ENCODE results near the gene PCBD2. TPM values are rescaled to one million over a fixed set of nuclear protein-coding genes. Genes with fewer than 3 reads are reported as not detected.
"Not testable (repeated sequence)": the region's sequence is repeated elsewhere in the genome, so short reads cannot be mapped to it uniquely, and the experiment has no call there.

The PCBD2 gene
- total and polyA plus RNA-seq, 8 donors = 5.0 to 9.1 (median 7.3) TPM

GRCh38 chr5:134879456-134879855, 25.5 kb upstream of the PCBD2 start:
- ATAC-seq (no peak), FAIRE-seq (no peak), DNase-seq (no peak)
- no peak for TF ChIP-seq CTCF (IDR thresholded peaks at IDR 0.05)
- H3K4me1 ChIP-seq = peaks cover 0 to 7% (median 6%) of the 10 kb centered on the region in 3 donors
- intact Hi-C loops (cut with DNase I) = no loop called here
- H3K27me3 ChIP-seq = no peaks in the 10 kb centered on the region
- WGBS, 2 donors = 70 to 75% methylated on average over 3 of the region's 3 CpGs
- no peak overlapping the region for H3K27ac ChIP-seq
- no peaks in the 10 kb centered on the region for H3K9me3 ChIP-seq
- no peak overlapping the region for H3K4me3 ChIP-seq
- no peaks in the 10 kb centered on the region for H3K36me3 ChIP-seq

DNA sequence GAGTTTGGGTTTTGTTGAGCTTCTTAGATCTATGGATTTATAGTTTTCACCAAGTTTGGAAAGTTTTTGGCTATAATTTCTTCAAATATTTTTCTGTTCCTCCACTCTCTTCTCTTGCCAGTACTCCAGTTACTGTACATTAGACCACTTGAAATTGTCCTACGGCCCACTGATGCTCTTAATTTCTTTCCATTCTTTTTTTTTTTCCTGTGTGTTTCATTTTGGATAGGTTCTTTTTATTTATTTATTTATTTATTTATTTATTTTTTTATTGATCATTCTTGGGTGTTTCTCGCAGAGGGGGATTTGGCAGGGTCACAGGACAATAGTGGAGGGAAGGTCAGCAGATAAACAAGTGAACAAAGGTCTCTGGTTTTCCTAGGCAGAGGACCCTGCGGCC, 24.0 kb upstream of the PCBD2 start:
- H3K27ac ChIP-seq; H3K9me3 ChIP-seq; H3K36me3 ChIP-seq; H3K4me1 ChIP-seq; H3K4me3 ChIP-seq; ATAC-seq; intact Hi-C loops (cut with DNase I); H3K27me3 ChIP-seq; DNase-seq; FAIRE-seq: not testable (repeated sequence)
- WGBS, 2 donors = 45 to 95% methylated on average over 1 to 2 of the region's 3 CpGs

DNA sequence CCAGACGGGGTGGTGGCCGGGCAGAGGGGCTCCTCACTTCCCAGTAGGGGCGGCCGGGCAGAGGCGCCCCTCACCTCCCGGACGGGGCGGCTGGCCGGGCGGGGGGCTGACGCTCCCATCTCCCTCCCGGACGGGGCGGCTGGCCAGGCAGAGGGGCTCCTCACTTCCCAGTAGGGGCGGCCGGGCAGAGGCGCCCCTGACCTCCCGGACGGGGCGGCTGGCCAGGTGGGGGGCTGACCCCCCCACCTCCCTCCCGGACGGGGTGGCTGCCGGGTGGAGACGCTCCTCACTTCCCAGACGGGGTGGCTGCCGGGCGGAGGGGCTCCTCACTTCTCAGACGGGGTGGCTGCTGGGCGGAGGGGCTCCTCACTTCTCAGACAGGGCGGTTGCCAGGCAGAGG, 23.2 kb upstream of the PCBD2 start:
- H3K27me3 ChIP-seq; DNase-seq; H3K27ac ChIP-seq; intact Hi-C loops (cut with DNase I); H3K4me3 ChIP-seq; H3K4me1 ChIP-seq; ATAC-seq; FAIRE-seq; H3K36me3 ChIP-seq; H3K9me3 ChIP-seq: not testable (repeated sequence)
- 96 to 97% methylated on average over 20 to 28 of the region's 30 CpGs for WGBS, 2 donors

DNA sequence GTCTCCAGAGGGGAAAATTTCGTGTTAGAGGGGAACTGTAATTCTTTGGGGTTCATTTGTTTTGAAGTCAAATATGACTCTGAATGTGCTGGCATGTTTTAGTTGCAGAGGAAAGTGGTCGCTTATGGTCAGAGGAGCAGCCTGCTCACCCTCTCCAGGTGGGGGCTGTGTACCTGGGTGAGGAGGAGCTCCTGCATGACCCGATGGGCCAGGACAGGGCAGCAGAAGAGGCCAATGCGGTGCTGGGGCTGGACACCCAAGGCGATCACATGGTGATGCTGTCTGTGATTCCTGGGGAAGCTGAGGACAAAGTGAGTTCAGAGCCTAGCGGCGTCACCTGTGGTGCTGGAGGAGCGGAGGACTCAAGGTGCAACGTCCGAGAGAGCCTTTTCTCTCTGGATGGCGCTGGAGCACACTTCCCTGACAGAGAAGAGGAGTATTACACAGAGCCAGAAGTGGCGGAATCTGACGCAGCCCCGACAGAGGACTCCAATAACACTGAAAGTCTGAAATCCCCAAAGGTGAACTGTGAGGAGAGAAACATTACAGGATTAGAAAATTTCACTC, 17.3 kb upstream of the PCBD2 start:
- Histone ChIP-seq H3K9me3 (no peaks in the 10 kb centered on the region), H3K4me1 (no peaks in the 10 kb centered on the region), H3K27ac (no peak overlapping the region), H3K4me3 (no peak overlapping the region), H3K36me3 (no peaks in the 10 kb centered on the region), H3K27me3 (no peaks in the 10 kb centered on the region)
- ATAC-seq = no peak
- intact Hi-C loops (cut with DNase I) = no loop called here
- FAIRE-seq = no peak
- no peak for TF ChIP-seq CTCF (IDR thresholded peaks at IDR 0.05)
- WGBS, 2 donors = 88 to 92% methylated on average over 14 of the region's 14 CpGs
- no peak for DNase-seq

DNA sequence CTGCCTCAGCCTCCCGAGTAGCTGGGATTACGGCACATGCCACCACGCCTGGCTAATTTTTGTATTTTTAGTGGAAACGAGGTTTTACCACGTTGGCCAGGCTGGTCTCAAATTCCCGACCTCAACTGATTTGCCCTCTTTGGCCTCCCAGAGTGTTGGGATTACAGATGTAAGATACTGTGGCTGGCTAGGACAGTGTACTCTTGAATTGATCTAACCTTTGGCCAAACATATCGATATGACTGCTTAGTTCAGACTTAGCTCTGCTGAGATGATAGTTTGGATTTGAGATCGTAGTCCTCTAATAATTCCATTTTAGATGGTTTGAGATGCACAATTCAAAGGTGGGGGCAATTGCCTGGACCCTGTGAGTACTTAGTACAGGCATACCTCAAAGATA, 15.6 kb upstream of the PCBD2 start:
- Histone ChIP-seq H3K27ac (no peak overlapping the region), H3K4me1 (no peaks in the 10 kb centered on the region), H3K4me3 (no peak overlapping the region), H3K9me3 (no peaks in the 10 kb centered on the region), H3K36me3 (no peaks in the 10 kb centered on the region), H3K27me3 (no peaks in the 10 kb centered on the region)
- TF ChIP-seq CTCF (IDR thresholded peaks at IDR 0.05) = no peak
- FAIRE-seq (no peak), ATAC-seq (no peak), DNase-seq (no peak)
- 87 to 89% methylated on average over 8 of the region's 8 CpGs for WGBS, 2 donors
- intact Hi-C loops (cut with DNase I) = no loop called here

DNA sequence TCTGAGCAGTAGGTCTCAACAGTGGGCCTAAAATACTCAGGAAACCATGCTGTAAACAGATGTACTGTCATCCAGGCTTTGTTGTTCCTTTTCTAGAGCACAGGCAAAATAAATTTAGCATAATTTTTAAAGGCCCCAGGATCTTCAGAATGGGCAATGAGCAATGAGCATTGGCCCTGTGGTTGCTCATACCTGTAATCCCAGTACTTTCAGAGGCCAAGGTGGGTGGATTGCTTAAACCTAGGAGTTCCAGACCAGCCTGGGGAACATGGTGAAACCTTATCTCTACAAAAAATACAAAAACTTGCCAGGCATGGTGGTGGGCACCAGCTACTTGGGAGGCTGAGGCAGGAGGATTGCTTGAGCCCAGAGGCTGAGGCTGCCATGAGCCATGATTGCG, 13.5 kb upstream of the PCBD2 start:
- no peak for ATAC-seq
- H3K9me3 ChIP-seq = no peaks in the 10 kb centered on the region
- whole genome bisulfite sequencing, 2 donors = 97 to 100% methylated on average over 1 of the region's 1 CpG
- intact Hi-C loops (cut with DNase I) = no loop called here
- no peak overlapping the region for H3K27ac ChIP-seq
- no peak for DNase-seq
- no peaks in the 10 kb centered on the region for H3K36me3 ChIP-seq
- no peak overlapping the region for H3K4me3 ChIP-seq
- no peaks in the 10 kb centered on the region for H3K4me1 ChIP-seq
- no peak for FAIRE-seq
- H3K27me3 ChIP-seq = no peaks in the 10 kb centered on the region
- TF ChIP-seq CTCF (IDR thresholded peaks at IDR 0.05) = no peak

Measured in pancreas (tissue), 10 donors.